ENCODE measurements around the gene PDGFRB. TPM values are rescaled to one million over a fixed set of nuclear protein-coding genes. Genes with fewer than 3 reads are reported as not detected.

PDGFRB gene
- polyA plus RNA-seq, 1 experiment, result 276 TPM

DNA sequence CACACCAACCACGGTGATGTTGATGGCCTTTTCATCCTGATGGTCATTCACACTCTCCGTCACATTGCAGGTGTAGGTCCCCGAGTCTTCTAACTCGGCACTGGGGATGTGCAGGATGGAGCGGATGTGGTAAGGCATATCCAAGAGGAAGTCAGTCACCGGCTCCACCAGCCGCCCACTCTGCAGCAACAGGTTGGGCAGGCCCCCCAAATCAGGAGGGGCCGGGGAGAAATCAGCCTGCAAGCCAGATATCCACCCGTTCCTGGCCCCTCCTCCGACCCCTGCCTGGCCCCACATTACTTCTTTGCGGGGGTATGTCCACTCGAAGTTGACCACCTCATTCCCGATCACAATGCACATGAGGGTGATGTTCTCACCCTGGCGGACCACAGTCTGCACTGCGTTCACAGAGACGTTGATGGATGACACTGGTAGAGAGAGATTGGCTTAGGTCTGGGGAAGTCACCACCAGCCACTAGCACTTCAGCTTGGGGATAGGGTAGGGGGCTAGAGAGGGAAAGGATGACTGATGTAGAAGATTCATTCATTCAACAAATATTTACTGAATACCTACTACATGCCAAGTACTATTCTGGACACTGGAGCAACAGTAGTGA, 22.0 kb downstream of the PDGFRB start:
- TF ChIP-seq, protein P1, sequence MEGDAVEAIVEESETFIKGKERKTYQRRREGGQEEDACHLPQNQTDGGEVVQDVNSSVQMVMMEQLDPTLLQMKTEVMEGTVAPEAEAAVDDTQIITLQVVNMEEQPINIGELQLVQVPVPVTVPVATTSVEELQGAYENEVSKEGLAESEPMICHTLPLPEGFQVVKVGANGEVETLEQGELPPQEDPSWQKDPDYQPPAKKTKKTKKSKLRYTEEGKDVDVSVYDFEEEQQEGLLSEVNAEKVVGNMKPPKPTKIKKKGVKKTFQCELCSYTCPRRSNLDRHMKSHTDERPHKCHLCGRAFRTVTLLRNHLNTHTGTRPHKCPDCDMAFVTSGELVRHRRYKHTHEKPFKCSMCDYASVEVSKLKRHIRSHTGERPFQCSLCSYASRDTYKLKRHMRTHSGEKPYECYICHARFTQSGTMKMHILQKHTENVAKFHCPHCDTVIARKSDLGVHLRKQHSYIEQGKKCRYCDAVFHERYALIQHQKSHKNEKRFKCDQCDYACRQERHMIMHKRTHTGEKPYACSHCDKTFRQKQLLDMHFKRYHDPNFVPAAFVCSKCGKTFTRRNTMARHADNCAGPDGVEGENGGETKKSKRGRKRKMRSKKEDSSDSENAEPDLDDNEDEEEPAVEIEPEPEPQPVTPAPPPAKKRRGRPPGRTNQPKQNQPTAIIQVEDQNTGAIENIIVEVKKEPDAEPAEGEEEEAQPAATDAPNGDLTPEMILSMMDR (IDR thresholded peaks at IDR 0.05; ENCODE audit: insufficient read depth, low read depth, low read length), result no peak
- H3K27me3 ChIP-seq (ENCODE audit: control insufficient read depth, insufficient read depth, low read length), result no peaks in the 10 kb centered on the region
- ChIA-PET CTCF (interaction anchor here (0.9 to 3.1 kb wide), 4 partner anchors 9 to 85 kb away, joined by 4 to 17 read pairs (median 6); partner anchors contain the start of gene PDGFRB), POLR2A (interaction anchor here (0.6 kb wide), 1 partner anchor 9 kb away, joined by 4 read pairs; no protein-coding TSS in a partner anchor)
- peaks cover 65% of the 10 kb centered on the region for H3K36me3 ChIP-seq (ENCODE audit: control insufficient read depth, insufficient read depth, low read length)
- no peak overlapping the region for H3K4me3 ChIP-seq (ENCODE audit: low read depth, low read length)
- DNase-seq (ENCODE audit: low read depth), result no peak

DNA sequence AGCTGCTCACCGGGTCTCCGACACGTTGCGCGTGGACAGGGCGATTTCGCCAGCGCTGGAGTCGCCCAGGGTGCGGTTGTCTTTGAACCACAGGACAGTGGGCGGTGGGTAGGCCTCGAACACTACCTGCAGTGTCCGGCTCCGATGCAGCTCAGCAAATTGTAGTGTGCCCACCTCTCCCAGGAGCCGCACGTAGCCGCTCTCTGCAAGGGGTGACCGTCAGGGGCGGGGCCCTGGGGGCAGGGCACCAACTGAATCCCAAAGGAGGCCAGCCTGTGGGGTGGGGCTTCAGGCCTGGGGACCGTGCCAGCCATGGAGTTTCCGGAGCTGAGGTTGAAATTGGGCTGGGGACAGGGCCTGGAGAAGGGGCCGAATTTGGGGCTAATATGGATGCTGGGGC, 22.9 kb downstream of the PDGFRB start:
- TF ChIP-seq, protein P1 (IDR thresholded peaks at IDR 0.05; ENCODE audit: insufficient read depth, low read depth, low read length), result no peak
- Histone ChIP-seq H3K36me3 (ENCODE audit: control insufficient read depth, insufficient read depth, low read length) (peaks cover 74% of the 10 kb centered on the region), H3K4me3 (ENCODE audit: low read depth, low read length) (no peak overlapping the region), H3K27me3 (ENCODE audit: control insufficient read depth, insufficient read depth, low read length) (no peaks in the 10 kb centered on the region)
- POLR2A ChIA-PET, result no interaction called here
- no peak for DNase-seq (ENCODE audit: low read depth)
- CTCF ChIA-PET, result interaction anchor here (0.9 to 4.3 kb wide), 5 partner anchors 26 to 86 kb away, joined by 3 to 26 read pairs (median 12); no protein-coding TSS in a partner anchor

DNA sequence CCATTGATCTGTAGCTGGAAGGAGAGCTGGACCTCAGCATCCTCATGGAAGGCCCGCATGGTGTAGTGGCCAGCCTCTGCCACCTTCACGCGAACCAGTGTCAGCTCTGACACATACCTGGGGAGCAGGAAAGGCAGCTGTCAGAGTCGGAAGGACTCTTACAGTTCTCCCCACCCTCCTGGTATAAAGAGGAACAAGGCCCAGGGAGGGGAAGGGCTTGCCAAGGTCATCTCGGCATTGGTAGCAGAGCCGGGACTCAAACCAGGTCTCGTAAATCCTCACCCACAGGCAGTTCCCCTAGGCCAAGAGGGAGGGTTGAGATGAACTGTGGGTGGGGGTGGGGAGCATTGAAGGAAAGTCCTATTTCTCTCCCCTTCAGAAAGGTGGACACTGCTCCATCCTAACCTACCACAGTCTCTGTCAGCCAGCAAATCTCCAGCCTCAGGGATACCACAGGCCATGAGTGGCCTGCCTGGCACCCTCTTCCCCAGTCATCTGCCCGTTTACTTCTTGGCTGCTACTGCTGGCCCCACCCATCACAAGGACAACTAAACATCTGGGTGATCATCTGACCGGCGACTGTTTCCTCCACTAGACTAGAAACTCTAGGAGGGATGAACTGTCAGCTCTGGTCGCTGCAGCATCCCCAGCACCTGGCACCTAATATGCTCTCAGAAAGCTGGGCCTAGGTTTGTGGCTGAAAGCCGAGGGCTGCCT, 23.5 kb downstream of the PDGFRB start:
- Histone ChIP-seq H3K36me3 (ENCODE audit: control insufficient read depth, insufficient read depth, low read length) (peaks cover 76% of the 10 kb centered on the region), H3K27me3 (ENCODE audit: control insufficient read depth, insufficient read depth, low read length) (no peaks in the 10 kb centered on the region), H3K4me3 (ENCODE audit: low read depth, low read length) (no peak overlapping the region)
- no peak for DNase-seq (ENCODE audit: low read depth)
- ChIA-PET POLR2A (no interaction called here), CTCF (interaction anchor here (0.9 to 4.3 kb wide), 9 partner anchors 8 to 298 kb away, joined by 3 to 26 read pairs (median 9); partner anchors contain the start of gene PDGFRB)
- TF ChIP-seq, protein P1 (IDR thresholded peaks at IDR 0.05; ENCODE audit: insufficient read depth, low read depth, low read length), result no peak

DNA sequence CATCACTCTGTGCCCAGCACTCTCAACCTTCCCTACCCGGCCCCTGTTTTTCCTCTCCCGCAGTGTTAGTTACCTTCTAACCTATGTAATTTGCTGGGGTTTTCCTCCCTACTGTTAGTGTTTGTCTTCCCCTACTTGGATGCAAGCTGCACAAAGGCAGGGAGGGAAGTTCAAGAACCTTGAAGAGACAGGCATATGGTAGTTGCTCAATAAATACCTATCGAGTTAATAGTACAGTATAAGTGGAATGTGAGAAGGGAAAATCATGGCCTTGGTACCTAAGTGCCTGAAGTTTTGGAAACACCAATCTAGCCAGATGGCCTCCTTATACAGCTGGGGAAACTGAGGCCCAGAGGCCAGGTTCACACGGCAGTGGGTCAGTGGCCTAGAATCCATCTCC, 24.2 kb downstream of the PDGFRB start:
- DNase-seq (ENCODE audit: low read depth), result no peak
- TF ChIP-seq, protein P1 (IDR thresholded peaks at IDR 0.05; ENCODE audit: insufficient read depth, low read depth, low read length), result no peak
- no peak overlapping the region for H3K4me3 ChIP-seq (ENCODE audit: low read depth, low read length)
- ChIA-PET CTCF (interaction anchor here (0.9 to 4.3 kb wide), 12 partner anchors 9 to 297 kb away, joined by 3 to 26 read pairs (median 8); partner anchors contain the start of gene PDGFRB), POLR2A (no interaction called here)
- H3K36me3 ChIP-seq (ENCODE audit: control insufficient read depth, insufficient read depth, low read length), result peaks cover 76% of the 10 kb centered on the region
- no peaks in the 10 kb centered on the region for H3K27me3 ChIP-seq (ENCODE audit: control insufficient read depth, insufficient read depth, low read length)

DNA sequence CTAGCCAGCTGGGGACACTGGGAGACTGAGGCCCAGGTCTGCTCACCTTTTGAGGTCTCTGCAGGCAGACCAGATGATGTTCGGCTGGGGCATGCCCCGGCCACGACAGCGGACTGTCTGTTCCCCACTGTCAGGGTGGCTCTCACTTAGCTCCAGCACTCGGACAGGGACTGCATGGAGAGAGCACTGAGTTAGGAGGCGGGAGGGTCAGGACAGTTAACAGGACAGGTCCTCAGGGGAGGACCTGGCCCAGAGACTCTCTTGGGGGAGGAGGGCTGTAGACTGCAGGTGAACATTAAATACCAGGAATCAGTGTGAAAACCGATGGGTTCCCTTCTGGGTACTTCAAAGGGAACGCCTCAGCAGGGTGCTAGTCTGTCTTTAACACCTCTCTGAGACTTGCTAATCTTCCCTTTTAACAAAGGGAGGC, 25.1 kb downstream of the PDGFRB start:
- TF ChIP-seq, protein P1 (IDR thresholded peaks at IDR 0.05; ENCODE audit: insufficient read depth, low read depth, low read length), result no peak
- ChIA-PET CTCF (interaction anchor here (0.6 to 4.3 kb wide), 20 partner anchors 8 to 243 kb away, joined by 3 to 26 read pairs (median 4); partner anchors contain the start of gene PDGFRB), POLR2A (no interaction called here)
- peaks cover 76% of the 10 kb centered on the region for H3K36me3 ChIP-seq (ENCODE audit: control insufficient read depth, insufficient read depth, low read length)
- DNase-seq (ENCODE audit: low read depth), result no peak
- H3K4me3 ChIP-seq (ENCODE audit: low read depth, low read length), result no peak overlapping the region
- no peaks in the 10 kb centered on the region for H3K27me3 ChIP-seq (ENCODE audit: control insufficient read depth, insufficient read depth, low read length)

Data from BJ (cell line).